Activated T-cell treated with anti-CD3 and anti-CD28 coated beads, Interleukin-2, amount 50 U/mL, for 72 hours (primary cell): ENCODE results near the gene HSD11B2. TPM values are rescaled to one million over a fixed set of nuclear protein-coding genes. Genes with fewer than 3 reads are reported as not detected.

Experiments
- ATAC-seq, 2 donors: fragments of 150-1000 bp; cut with Tn5 transposase; replicated peaks in 1 of 2; 2 replicates each; pipeline ENCODE4 v1.10.0; 2021; ENCODE audit warnings: moderate library complexity in 2 of 2, mild to moderate bottlenecking in 1 of 2
- DNase-seq, 2 donors: peaks; one replicate each; pipeline ENCODE4 v3.0.0; 2021 to 2022; ENCODE audit warnings: mixed read lengths in 1 of 2
- H3K27ac Mint-ChIP-seq: one replicate; pipeline ENCODE4 v1.8.0; 2022; ENCODE audit warnings: mild to moderate bottlenecking, moderate library complexity, mixed read lengths
- H3K27me3 Mint-ChIP-seq: one replicate; pipeline ENCODE4 v1.8.0; 2022; ENCODE audit warnings: low read depth, mixed read lengths
- H3K36me3 Mint-ChIP-seq, 2 donors: one replicate each; pipeline ENCODE4 v1.8.0; 2022; ENCODE audit warnings: mixed read lengths in 2 of 2, mild to moderate bottlenecking in 1 of 2; ENCODE audit not compliant: insufficient read depth in 2 of 2
- H3K4me1 Mint-ChIP-seq: one replicate; pipeline ENCODE4 v1.8.0; 2022; ENCODE audit warnings: low read depth, mixed read lengths
- H3K4me3 Mint-ChIP-seq, 2 donors: one replicate each; pipeline ENCODE4 v1.8.0; 2022; ENCODE audit warnings: mild to moderate bottlenecking in 2 of 2, mixed read lengths in 2 of 2, moderate library complexity in 2 of 2
- H3K9me3 Mint-ChIP-seq, 2 donors: one replicate each; pipeline ENCODE4 v1.8.0; 2022; ENCODE audit warnings: mixed read lengths in 2 of 2
- total RNA-seq, 2 donors: library from RNA; stranded (reverse); gene quantifications; one replicate each; pipeline ENCODE4 v1.2.3, GENCODE V29; 2022

Gene HSD11B2
- total RNA-seq, 2 donors from 2014 or later, result 0.53 to 1.1 TPM

DNA sequence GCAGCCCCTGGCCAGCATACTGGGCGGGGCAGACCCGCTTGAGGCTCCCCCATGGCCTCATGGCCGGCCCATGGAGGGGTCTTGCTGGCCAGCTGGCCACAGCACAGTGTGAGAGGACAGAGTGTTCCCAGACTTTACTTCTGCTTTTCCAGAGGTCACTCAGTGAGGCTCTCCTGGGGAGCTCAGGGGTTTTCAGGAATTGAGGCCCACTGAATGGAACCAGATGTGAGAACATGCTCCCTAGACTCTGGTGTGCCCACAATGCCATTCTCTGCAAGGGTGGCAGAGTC, 28.9 kb downstream of the HSD11B2 start:
- no peaks in the 10 kb centered on the region for H3K9me3 Mint-ChIP-seq
- no peak overlapping the region for H3K27ac Mint-ChIP-seq
- peaks cover 10% of the 10 kb centered on the region for H3K4me1 Mint-ChIP-seq
- no peaks in the 10 kb centered on the region for H3K36me3 Mint-ChIP-seq
- DNase-seq (no peak), ATAC-seq (no peak)
- no peak overlapping the region for H3K4me3 Mint-ChIP-seq
- H3K27me3 Mint-ChIP-seq, result no peaks in the 10 kb centered on the region

DNA sequence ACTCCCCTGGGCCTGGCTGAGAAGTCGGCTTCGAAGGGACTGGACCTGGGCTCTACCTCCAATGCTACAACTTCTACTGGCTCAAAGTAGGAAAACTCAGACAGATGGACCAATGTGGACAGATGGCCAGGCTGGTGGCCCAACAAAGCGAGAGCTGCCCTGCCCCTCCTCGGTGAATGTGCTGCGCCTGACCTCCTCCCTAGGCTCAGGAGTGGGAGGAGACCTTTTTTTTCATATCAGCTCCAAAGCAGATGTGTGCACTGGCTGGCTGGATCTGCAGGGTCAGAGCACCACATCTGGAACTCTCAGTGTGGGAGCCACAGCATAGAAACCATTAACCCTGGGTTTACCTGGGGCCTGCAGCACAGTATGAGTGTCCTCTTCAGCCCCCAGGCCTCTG, 29.2 kb downstream of the HSD11B2 start:
- no peak overlapping the region for H3K27ac Mint-ChIP-seq
- no peaks in the 10 kb centered on the region for H3K36me3 Mint-ChIP-seq
- H3K27me3 Mint-ChIP-seq, result no peaks in the 10 kb centered on the region
- no peaks in the 10 kb centered on the region for H3K9me3 Mint-ChIP-seq
- H3K4me3 Mint-ChIP-seq, result no peak overlapping the region
- ATAC-seq (no peak), DNase-seq (no peak)
- peaks cover 11% of the 10 kb centered on the region for H3K4me1 Mint-ChIP-seq

DNA sequence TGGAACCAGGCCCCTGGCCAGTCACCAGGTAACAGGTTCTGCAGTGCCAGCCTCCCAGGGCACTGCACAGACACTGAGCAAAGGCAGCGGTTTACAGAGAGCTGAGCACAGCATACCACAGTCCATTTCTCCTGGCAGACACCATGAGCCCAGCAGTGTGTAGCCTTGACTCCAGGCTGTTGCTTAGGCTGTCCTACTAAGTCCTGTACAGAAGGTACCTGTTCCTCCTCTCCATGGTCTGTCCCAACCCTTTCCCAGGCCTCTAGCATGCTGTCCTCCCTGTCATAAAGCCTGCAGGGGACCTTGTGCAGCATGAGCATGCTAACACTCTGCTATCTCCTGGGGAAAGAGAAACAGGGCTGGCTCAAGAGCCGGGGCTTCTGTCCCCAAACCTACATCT, 30.0 kb downstream of the HSD11B2 start:
- peaks cover 17% of the 10 kb centered on the region for H3K4me1 Mint-ChIP-seq
- H3K9me3 Mint-ChIP-seq, result no peaks in the 10 kb centered on the region
- H3K4me3 Mint-ChIP-seq, result no peak overlapping the region
- ATAC-seq (no peak), DNase-seq (no peak)
- no peaks in the 10 kb centered on the region for H3K36me3 Mint-ChIP-seq
- no peaks in the 10 kb centered on the region for H3K27me3 Mint-ChIP-seq
- H3K27ac Mint-ChIP-seq, result no peak overlapping the region

DNA sequence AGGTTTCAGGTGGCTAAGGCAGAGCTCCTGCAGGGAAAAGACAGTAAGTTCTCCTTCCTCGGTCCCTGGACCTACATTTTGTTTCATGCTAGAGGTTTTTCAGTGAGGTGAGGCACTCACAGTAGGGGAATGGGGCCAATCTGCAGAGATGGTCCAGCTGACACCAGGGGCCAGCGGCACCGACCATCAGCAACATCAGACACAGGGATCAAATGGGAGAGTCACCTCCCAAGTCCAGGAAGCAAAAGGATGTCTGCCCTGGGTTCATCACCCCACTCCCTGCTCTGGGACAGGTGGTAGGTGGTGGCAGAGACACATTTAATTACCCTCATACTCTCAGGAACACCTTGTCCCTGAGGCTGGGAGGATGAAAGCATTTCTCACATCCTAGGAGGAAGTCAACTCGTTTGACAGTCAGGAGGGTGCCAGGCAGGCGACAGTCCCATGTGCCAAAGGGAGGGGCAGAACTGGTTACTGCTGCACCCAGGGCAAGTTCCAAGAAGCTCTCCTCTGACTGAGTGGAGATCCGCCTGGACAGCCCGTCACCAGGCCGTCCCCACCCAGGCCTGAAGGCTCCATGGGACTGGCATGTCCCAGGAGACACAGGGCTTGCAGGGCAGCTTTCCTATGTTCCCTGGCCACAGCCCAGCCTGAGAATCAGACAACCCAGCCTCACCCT, 30.8 kb downstream of the HSD11B2 start:
- Mint-ChIP-seq H3K27me3 (no peaks in the 10 kb centered on the region), H3K27ac (no peak overlapping the region)
- ATAC-seq, result no peak

DNA sequence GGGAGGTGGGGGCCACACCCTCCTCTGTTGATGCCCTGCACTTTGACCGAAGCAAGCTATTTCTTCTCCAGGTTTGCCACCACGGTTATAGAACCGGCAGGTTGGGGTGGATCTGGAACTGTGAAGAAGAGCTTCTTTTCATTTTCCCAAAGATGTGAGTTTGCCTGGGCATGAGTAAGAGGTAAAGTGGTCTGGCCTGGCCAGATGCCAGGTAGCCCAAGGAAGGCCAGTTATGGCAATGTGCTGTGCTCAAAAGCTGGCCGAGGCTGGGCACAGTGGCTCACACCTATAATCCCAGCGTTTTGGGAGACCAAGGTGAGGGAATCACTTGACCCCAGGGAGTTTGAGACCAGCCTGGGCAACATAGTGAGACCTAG, 31.3 kb downstream of the HSD11B2 start:
- Mint-ChIP-seq H3K4me3 (no peak overlapping the region), H3K4me1 (peaks cover 12% of the 10 kb centered on the region), H3K27me3 (no peaks in the 10 kb centered on the region), H3K27ac (no peak overlapping the region), H3K36me3 (no peaks in the 10 kb centered on the region), H3K9me3 (no peaks in the 10 kb centered on the region)
- ATAC-seq (no peak), DNase-seq (no peak)

More for the DNA sequence above, 30.8 kb downstream of the HSD11B2 start:
- no peak overlapping the region for H3K4me3 Mint-ChIP-seq
- H3K36me3 Mint-ChIP-seq, result no peaks in the 10 kb centered on the region
- peaks cover 16% of the 10 kb centered on the region for H3K4me1 Mint-ChIP-seq
- no peaks in the 10 kb centered on the region for H3K9me3 Mint-ChIP-seq
- no peak for DNase-seq

DNA sequence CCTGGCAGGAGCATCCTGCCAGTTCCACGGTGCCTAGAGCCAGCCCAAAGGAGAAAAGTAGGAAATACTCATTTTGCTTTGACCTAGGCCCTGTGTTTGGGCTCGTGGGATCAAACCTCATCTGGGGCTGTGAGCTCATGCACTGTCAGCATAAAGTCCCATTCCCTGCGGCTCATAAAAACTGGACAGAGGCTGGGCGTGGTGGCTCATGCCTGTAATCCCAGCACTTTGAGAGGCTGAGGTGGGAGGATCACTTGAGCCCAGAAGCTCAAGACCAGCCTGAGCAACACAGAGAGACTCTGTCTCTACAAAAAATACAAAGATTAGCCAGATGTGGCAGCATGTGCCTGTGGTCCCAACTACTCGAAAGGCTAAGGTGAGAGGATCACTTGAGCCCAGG, 32.1 kb downstream of the HSD11B2 start:
- Mint-ChIP-seq H3K27me3 (no peaks in the 10 kb centered on the region), H3K9me3 (no peaks in the 10 kb centered on the region), H3K4me1 (peaks cover 16% of the 10 kb centered on the region), H3K27ac (peak overlapping the region; percentile 64), H3K36me3 (no peaks in the 10 kb centered on the region), H3K4me3 (no peak overlapping the region)
- no peak for DNase-seq
- ATAC-seq, result no peak

DNA sequence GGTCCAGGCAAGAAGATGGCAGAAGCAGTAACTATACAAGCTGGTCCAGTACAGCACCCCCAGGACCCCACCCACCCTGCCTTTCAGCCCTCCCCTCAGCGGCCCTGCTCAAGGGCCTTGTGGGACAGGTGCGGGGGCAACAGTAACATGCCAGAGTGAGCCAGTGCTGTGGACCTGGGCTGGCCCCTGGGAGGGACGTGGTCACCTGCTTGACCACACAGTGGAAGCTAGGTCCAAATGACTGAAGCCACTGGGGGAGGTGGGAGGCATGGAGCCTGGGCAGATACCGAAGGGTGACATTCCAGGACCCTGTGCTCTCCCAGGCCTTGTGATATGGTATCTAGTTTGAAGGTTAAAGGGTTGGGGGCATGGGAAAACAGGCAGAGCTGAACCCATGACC, 32.8 kb downstream of the HSD11B2 start:
- Mint-ChIP-seq H3K9me3 (no peaks in the 10 kb centered on the region), H3K4me1 (peaks cover 22% of the 10 kb centered on the region), H3K36me3 (no peaks in the 10 kb centered on the region), H3K27me3 (no peaks in the 10 kb centered on the region), H3K27ac (no peak overlapping the region), H3K4me3 (no peak overlapping the region)
- DNase-seq (no peak), ATAC-seq (no peak)

DNA sequence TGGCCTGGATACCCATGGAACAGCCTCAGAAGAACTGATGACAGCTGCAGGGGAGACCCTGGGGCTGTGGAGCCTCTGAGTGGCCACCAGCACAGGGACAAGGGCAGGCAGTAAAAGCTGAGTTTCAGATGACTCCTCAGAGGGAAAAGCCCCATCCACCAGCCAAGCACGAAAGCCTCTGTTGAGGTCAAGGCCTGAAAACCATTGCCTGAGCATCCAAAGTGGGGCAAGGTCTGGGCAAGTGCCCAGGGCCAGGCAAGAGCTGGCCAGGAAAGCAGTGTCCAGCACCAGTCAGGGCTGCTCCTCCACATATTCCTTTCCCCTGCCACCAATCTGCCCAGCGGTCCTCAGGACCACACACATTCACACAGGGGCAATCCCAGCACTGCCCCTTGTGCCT, 33.6 kb downstream of the HSD11B2 start:
- Mint-ChIP-seq H3K36me3 (no peaks in the 10 kb centered on the region), H3K4me1 (peaks cover 25% of the 10 kb centered on the region), H3K9me3 (no peaks in the 10 kb centered on the region), H3K4me3 (no peak overlapping the region), H3K27ac (no peak overlapping the region), H3K27me3 (no peaks in the 10 kb centered on the region)
- ATAC-seq (no peak), DNase-seq (no peak)

DNA sequence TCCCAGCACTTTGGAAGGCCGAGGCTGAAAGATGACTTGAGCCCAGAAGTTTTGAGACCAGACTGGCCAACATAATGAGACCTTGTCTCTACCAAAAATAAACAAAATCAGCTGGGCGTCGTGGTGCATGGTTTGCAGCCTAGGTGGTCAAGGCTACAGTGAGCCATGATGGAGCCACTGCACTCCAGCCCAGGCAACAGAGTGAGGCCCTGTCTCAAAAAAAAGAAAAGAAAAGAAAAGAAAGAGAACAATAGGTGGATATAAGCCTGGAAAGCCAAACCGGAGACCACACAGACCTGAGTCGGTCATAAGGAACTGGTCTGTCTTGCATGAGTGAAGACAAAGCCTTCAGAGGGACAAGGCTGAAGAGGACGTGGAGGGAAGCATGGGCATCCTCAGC, 35.7 kb downstream of the HSD11B2 start:
- H3K9me3 Mint-ChIP-seq, result no peaks in the 10 kb centered on the region
- H3K36me3 Mint-ChIP-seq, result no peaks in the 10 kb centered on the region
- peaks cover 32% of the 10 kb centered on the region for H3K4me1 Mint-ChIP-seq
- ATAC-seq, result no peak
- no peak overlapping the region for H3K27ac Mint-ChIP-seq
- H3K27me3 Mint-ChIP-seq, result no peaks in the 10 kb centered on the region
- no peak overlapping the region for H3K4me3 Mint-ChIP-seq
- no peak for DNase-seq

DNA sequence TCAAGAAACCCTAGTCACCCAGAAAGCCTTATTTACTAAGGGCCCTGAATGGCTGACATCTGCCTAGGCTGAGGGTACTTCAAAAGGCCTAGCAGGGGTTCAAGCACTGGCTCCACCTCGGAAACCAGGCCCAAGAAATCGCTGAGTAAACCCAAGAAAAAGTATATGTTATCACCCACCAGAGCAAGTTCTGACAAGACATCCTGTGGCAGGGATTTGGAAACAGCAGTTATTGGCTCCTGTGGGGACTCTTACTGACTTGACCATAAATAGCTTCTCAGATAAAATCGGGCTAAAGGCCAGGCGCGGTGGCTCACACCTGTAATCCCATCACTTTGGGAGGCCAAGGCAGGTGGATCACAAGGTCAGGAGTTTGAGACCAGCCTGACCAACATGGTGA, 37.8 kb downstream of the HSD11B2 start:
- no peak overlapping the region for H3K4me3 Mint-ChIP-seq
- ATAC-seq (no peak), DNase-seq (no peak)
- no peaks in the 10 kb centered on the region for H3K36me3 Mint-ChIP-seq
- H3K27ac Mint-ChIP-seq, result no peak overlapping the region
- H3K27me3 Mint-ChIP-seq, result no peaks in the 10 kb centered on the region
- no peaks in the 10 kb centered on the region for H3K9me3 Mint-ChIP-seq
- H3K4me1 Mint-ChIP-seq, result peaks cover 36% of the 10 kb centered on the region

DNA sequence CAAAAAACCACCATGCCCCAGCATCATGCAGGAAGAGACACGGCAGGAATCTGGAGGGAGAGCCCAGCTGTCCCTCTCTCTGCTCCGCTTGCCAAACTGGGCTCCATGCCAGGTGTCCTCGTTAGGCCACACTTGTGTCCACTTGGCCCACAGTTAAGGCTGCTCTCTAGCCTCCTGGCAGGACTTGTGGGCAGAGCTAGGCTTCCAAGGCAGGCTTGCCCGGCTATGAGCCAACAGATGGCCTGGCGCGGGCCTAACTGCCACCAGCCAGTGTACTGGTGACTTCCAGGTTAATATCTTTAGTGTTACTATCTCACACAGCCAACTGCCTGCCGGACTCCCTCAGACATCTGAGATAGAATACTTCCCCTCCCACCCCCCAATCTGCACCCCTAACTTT, 39.4 kb downstream of the HSD11B2 start:
- H3K36me3 Mint-ChIP-seq, result no peaks in the 10 kb centered on the region
- ATAC-seq (no peak), DNase-seq (no peak)
- peaks cover 41% of the 10 kb centered on the region for H3K4me1 Mint-ChIP-seq
- H3K27me3 Mint-ChIP-seq, result no peaks in the 10 kb centered on the region
- no peak overlapping the region for H3K27ac Mint-ChIP-seq
- no peaks in the 10 kb centered on the region for H3K9me3 Mint-ChIP-seq
- no peak overlapping the region for H3K4me3 Mint-ChIP-seq

DNA sequence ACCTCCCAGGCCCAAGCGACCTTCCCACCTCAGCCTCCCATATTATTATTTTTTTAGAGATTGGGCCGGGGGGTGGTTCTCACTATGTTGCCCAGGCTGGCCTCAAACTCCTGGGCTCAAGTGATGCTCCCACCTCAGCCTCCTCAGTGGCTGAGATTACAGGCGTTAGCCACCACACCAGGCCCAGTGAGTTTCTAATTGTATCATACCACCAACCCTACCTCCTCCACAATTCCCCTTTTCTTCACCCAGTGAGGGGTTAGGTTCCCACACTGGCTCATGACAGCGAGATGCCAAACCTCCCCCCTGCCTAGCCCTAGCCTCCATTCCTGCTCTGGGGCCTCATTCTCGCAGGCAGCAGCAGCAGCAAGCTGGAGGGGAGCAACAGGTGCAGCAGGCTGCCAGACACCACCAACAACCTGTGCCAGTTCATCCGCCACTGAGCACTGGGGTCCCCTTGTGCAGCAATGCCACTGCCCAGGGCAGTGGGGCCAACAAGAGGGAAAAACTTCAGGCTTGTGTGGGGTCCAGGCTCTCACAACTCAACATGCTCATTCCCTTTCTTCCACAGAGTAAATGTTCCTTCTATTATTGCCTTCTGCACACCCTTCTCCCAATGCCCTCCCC, 41.0 kb downstream of the HSD11B2 start:
- Mint-ChIP-seq H3K27me3 (no peaks in the 10 kb centered on the region), H3K4me3 (no peak overlapping the region), H3K36me3 (no peaks in the 10 kb centered on the region), H3K27ac (no peak overlapping the region), H3K9me3 (no peaks in the 10 kb centered on the region), H3K4me1 (peaks cover 46% of the 10 kb centered on the region)
- DNase-seq, result no peak
- no peak for ATAC-seq

DNA sequence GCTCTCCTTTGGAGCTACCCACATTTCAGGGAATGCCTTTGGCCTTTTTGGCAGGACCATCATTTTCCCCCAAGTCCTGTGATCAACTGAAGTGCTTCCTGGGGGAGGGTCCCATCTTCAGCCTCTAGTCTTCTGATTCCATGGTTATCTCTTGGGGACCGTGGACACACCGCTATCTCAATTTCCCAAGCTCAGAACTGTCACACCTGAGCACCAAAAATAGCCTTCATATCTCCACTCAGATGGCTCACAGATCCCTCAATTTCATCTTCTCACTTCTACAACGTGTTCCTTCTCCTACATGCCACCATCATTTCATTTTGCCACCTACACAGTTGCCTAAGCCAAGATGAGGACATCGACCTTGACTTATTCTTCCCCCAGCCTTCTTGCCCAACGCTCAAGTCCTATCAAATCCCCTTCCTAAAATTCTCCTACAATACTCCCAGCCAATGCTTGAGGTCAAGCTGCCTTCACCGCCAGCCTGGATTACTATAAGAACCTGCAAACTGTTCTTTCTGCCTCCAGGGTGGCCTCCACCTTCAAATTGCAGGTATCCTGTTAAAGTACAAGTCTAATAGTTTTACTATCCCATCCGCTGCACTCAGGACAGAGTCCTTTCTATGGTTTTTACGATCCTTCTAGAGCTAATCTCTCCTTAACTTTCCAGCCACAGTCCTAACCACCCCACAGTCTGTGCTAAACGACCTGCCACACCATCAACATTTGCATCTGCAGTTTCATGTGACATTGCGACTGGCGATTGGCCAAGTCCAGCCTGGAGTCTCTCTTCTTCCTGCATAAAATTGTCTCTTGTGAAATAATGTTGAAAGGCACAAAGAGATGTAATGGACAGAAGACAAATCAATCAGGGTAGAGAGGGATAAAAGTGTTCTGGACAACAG, 43.9 kb downstream of the HSD11B2 start:
- no peak for DNase-seq
- Mint-ChIP-seq H3K9me3 (no peaks in the 10 kb centered on the region), H3K27me3 (no peaks in the 10 kb centered on the region), H3K36me3 (no peaks in the 10 kb centered on the region), H3K4me1 (peaks cover 49% of the 10 kb centered on the region), H3K4me3 (no peak overlapping the region), H3K27ac (no peak overlapping the region)
- ATAC-seq, result no peak
